ENCODE data around the gene EVX2.

DNA sequence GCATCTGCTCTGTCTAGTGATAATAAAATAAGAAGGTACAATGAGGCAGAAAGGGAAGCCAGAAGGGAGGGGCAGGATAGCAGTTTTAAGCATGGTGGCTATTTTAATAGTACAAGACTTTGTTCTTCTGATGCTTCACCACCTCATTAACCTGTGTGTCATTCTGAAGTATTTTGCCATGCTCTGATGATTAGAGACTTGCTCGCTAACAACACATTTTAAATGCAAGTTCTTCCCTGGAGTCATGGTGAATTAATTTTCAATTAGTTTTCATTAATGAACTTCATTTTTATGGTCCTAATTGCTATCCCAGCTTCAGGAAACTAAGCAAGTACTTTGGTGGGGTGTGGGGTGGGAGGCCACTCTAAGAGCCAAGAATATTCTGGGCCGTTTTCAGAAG lies 56.0 kb downstream of the EVX2 start:
- no peak for TF ChIP-seq POLR2A (IDR thresholded peaks at IDR 0.05; ENCODE audit: low read depth, low read length)
- no peak for TF ChIP-seq NFE2L2 (IDR thresholded peaks at IDR 0.05; ENCODE audit: low read depth, low read length)
- TF ChIP-seq, protein P1, sequence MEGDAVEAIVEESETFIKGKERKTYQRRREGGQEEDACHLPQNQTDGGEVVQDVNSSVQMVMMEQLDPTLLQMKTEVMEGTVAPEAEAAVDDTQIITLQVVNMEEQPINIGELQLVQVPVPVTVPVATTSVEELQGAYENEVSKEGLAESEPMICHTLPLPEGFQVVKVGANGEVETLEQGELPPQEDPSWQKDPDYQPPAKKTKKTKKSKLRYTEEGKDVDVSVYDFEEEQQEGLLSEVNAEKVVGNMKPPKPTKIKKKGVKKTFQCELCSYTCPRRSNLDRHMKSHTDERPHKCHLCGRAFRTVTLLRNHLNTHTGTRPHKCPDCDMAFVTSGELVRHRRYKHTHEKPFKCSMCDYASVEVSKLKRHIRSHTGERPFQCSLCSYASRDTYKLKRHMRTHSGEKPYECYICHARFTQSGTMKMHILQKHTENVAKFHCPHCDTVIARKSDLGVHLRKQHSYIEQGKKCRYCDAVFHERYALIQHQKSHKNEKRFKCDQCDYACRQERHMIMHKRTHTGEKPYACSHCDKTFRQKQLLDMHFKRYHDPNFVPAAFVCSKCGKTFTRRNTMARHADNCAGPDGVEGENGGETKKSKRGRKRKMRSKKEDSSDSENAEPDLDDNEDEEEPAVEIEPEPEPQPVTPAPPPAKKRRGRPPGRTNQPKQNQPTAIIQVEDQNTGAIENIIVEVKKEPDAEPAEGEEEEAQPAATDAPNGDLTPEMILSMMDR (conservative IDR thresholded peaks at IDR 0.05; ENCODE audit: low read depth, low read length): no peak
- TF ChIP-seq, protein P2, sequence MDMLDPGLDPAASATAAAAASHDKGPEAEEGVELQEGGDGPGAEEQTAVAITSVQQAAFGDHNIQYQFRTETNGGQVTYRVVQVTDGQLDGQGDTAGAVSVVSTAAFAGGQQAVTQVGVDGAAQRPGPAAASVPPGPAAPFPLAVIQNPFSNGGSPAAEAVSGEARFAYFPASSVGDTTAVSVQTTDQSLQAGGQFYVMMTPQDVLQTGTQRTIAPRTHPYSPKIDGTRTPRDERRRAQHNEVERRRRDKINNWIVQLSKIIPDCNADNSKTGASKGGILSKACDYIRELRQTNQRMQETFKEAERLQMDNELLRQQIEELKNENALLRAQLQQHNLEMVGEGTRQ (IDR thresholded peaks at IDR 0.05; ENCODE audit: low read depth, low read length): no peak
- TF ChIP-seq RAD21 (IDR thresholded peaks at IDR 0.05; ENCODE audit: low read length): no peak
- no peak for TF ChIP-seq RFX5 (IDR thresholded peaks at IDR 0.05; ENCODE audit: low read depth, low read length)
- TF ChIP-seq MAFK (IDR thresholded peaks at IDR 0.05; ENCODE audit: low read depth, low read length): no peak

Measured in IMR-90 (cell line).